ENCODE data around the gene IPPK. TPM values are rescaled to one million over a fixed set of nuclear protein-coding genes. Genes with fewer than 3 reads are reported as not detected.

IPPK gene
- total RNA-seq, 1 donor from 2014 or later = 8.1 TPM

- Mint-ChIP-seq H3K4me3 (no peak overlapping the region), H3K27ac (no peak overlapping the region), H3K27me3 (no peaks in the 10 kb centered on the region), H3K4me1 (ENCODE audit: unreplicated experiment) (peaks cover 4% of the 10 kb centered on the region), H3K9me3 (no peaks in the 10 kb centered on the region), H3K36me3 (peaks cover 37% of the 10 kb centered on the region)
- no peak for DNase-seq (ENCODE audit: extremely low spot score, unreplicated experiment)
- TF ChIP-seq CTCF (conservative IDR thresholded peaks at IDR 0.05) = no peak
Observed at GRCh38 chr9:92645041-92645440, 24.9 kb downstream of the IPPK start.

- Mint-ChIP-seq H3K4me1 (ENCODE audit: unreplicated experiment) (peaks cover 4% of the 10 kb centered on the region), H3K36me3 (peaks cover 37% of the 10 kb centered on the region), H3K27me3 (no peaks in the 10 kb centered on the region), H3K4me3 (no peak overlapping the region), H3K9me3 (no peaks in the 10 kb centered on the region), H3K27ac (no peak overlapping the region)
- DNase-seq (ENCODE audit: extremely low spot score, unreplicated experiment) = no peak
- TF ChIP-seq CTCF (conservative IDR thresholded peaks at IDR 0.05) = no peak
Observed at GRCh38 chr9:92644278-92644677, 25.7 kb downstream of the IPPK start.

GRCh38 chr9:92642564-92642963 is 27.4 kb downstream of the IPPK start:
- H3K4me3 Mint-ChIP-seq = no peak overlapping the region
- H3K36me3 Mint-ChIP-seq = peaks cover 33% of the 10 kb centered on the region
- peaks cover 4% of the 10 kb centered on the region for H3K4me1 Mint-ChIP-seq (ENCODE audit: unreplicated experiment)
- peak; percentile 42 for DNase-seq (ENCODE audit: extremely low spot score, unreplicated experiment)
- H3K27ac Mint-ChIP-seq = no peak overlapping the region
- no peaks in the 10 kb centered on the region for H3K27me3 Mint-ChIP-seq
- H3K9me3 Mint-ChIP-seq = no peaks in the 10 kb centered on the region
- TF ChIP-seq CTCF (conservative IDR thresholded peaks at IDR 0.05) = no peak

GRCh38 chr9:92642041-92642451 is 27.9 kb downstream of the IPPK start:
- DNase-seq (ENCODE audit: extremely low spot score, unreplicated experiment) = peak; percentile 62
- peaks cover 4% of the 10 kb centered on the region for H3K4me1 Mint-ChIP-seq (ENCODE audit: unreplicated experiment)
- peaks cover 28% of the 10 kb centered on the region for H3K36me3 Mint-ChIP-seq
- no peaks in the 10 kb centered on the region for H3K27me3 Mint-ChIP-seq
- no peak overlapping the region for H3K4me3 Mint-ChIP-seq
- H3K27ac Mint-ChIP-seq = peak overlapping the region; percentile 91
- no peak for TF ChIP-seq CTCF (conservative IDR thresholded peaks at IDR 0.05)
- H3K9me3 Mint-ChIP-seq = no peaks in the 10 kb centered on the region

- peak; percentile 53 for DNase-seq (ENCODE audit: extremely low spot score, unreplicated experiment)
- Mint-ChIP-seq H3K4me3 (peak overlapping the region; percentile 75), H3K9me3 (no peaks in the 10 kb centered on the region)
Observed at GRCh38 chr9:92641092-92641809, 28.7 kb downstream of the IPPK start.

More at GRCh38 chr9:92641092-92641809, 28.7 kb downstream of the IPPK start:
- TF ChIP-seq CTCF (conservative IDR thresholded peaks at IDR 0.05) = no peak
- Mint-ChIP-seq H3K27me3 (no peaks in the 10 kb centered on the region), H3K36me3 (peaks cover 24% of the 10 kb centered on the region), H3K27ac (peak overlapping the region; percentile 91), H3K4me1 (ENCODE audit: unreplicated experiment) (peaks cover 4% of the 10 kb centered on the region)

Measured in type B pancreatic cell (in vitro differentiated cells).